Peyer's patch (tissue), 4 donors: ENCODE data around the gene ALOXE3. TPM values are rescaled to one million over a fixed set of nuclear protein-coding genes. Genes with fewer than 3 reads are reported as not detected.

Experiments
- DNase-seq, 3 donors: peaks; one replicate each; pipeline ENCODE4 v3.0.0-alpha.2; 2017 to 2019
- H3K27ac ChIP-seq, 4 donors: fragments of 200-600 bp; sonication (generic); one replicate each; pipeline ENCODE4 v1.5.1; 2016 to 2019
- H3K27me3 ChIP-seq, 2 donors: fragments of 200-600 bp; sonication (generic); one replicate each; pipeline ENCODE4 v1.5.1; 2019
- H3K36me3 ChIP-seq, 3 donors: fragments of 200-600 bp; sonication (generic); one replicate each; pipeline ENCODE4 v1.5.1; 2016 to 2019
- H3K4me1 ChIP-seq, 4 donors: fragments of 200-600 bp; sonication (generic); one replicate each; pipeline ENCODE4 v1.5.1; 2016 to 2019
- H3K4me3 ChIP-seq, 4 donors: fragments of 200-600 bp; sonication (generic); 1 replicate in 3 of 4; 2 replicates in 1 of 4; pipeline ENCODE4 v1.5.1; 2016 to 2019; ENCODE audit warnings: mild to moderate bottlenecking in 1 of 4
- H3K9me3 ChIP-seq, 4 donors: fragments of 200-600 bp; sonication (generic); one replicate each; pipeline ENCODE4 v1.5.1; 2016 to 2019; ENCODE audit warnings: mild to moderate bottlenecking in 1 of 4
- POLR2A ChIP-seq, 2 donors: fragments of 450-650 bp; IDR thresholded peaks; one replicate each; pipeline ENCODE4 v1.5.1; 2017; ENCODE audit warnings: antibody characterized with exemption in 2 of 2, mild to moderate bottlenecking in 2 of 2, moderate library complexity in 2 of 2
- total RNA-seq, 4 donors: library from RNA; depleted of rRNA; stranded (reverse); fragments of >200 nt; gene quantifications; one replicate each; pipeline ENCODE4 v1.1.0, GENCODE V29; 2016
- TF ChIP-seq, protein P1 (sequence below), 6 experiments: fragments of 450-650 bp in 4 of 6; fragments of 200-600 bp in 2 of 6; sonication (generic) in 1 of 6; IDR thresholded peaks; one replicate each; pipeline ENCODE4 v1.5.1; 2017 to 2019; ENCODE audit warnings: antibody characterized with exemption in 6 of 6, mild to moderate bottlenecking in 3 of 6, moderate library complexity in 1 of 6

The ALOXE3 gene
- total RNA-seq, 4 donors from 2014 or later = not detected

DNA sequence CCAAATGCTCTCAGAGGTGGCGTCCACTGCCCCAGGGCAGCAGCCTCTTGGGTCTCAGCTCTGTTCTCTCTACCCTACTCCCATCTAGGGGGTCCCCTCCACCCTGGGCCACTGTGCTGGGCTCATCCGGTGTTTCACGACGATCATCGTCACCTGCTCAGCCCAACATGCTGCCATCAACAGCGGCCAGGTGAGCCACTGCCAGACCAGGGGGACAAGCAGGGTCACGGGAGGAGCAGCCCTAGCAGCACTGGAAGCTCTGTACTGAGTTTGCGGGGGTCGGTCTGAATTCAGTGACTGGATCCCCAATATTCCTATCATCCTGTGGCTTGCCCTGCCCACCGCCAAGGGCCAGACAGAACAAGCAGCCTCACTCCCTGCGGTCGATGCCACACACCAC lies 46.8 kb downstream of the ALOXE3 start:
- H3K9me3 ChIP-seq = no peaks in the 10 kb centered on the region
- H3K4me1 ChIP-seq = peaks cover 9 to 41% (median 14%) of the 10 kb centered on the region in 4 donors
- no peak overlapping the region for H3K4me3 ChIP-seq
- TF ChIP-seq, protein P1, sequence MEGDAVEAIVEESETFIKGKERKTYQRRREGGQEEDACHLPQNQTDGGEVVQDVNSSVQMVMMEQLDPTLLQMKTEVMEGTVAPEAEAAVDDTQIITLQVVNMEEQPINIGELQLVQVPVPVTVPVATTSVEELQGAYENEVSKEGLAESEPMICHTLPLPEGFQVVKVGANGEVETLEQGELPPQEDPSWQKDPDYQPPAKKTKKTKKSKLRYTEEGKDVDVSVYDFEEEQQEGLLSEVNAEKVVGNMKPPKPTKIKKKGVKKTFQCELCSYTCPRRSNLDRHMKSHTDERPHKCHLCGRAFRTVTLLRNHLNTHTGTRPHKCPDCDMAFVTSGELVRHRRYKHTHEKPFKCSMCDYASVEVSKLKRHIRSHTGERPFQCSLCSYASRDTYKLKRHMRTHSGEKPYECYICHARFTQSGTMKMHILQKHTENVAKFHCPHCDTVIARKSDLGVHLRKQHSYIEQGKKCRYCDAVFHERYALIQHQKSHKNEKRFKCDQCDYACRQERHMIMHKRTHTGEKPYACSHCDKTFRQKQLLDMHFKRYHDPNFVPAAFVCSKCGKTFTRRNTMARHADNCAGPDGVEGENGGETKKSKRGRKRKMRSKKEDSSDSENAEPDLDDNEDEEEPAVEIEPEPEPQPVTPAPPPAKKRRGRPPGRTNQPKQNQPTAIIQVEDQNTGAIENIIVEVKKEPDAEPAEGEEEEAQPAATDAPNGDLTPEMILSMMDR (IDR thresholded peaks at IDR 0.05) = no peak
- H3K27me3 ChIP-seq = peaks cover 0 to 27% of the 10 kb centered on the region in 2 donors
- H3K36me3 ChIP-seq = no peaks in the 10 kb centered on the region
- no peak for DNase-seq
- no peak overlapping the region for H3K27ac ChIP-seq

DNA sequence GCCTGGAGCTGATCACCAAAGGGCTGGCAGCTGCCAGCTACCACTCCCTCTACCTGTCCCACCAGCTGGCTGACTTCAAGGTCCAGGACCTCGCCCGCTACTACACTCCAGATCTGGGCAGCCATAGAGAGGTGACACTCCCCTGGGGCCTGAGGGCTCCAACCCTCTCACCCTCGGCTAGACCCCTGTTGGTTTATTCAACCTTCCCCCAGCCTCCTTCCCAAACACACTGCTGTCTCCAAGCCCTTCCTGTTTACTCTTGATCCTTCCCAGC lies 48.8 kb downstream of the ALOXE3 start:
- Histone ChIP-seq H3K27me3 (peaks cover 0 to 21% of the 10 kb centered on the region in 2 donors), H3K4me3 (no peak overlapping the region), H3K36me3 (no peaks in the 10 kb centered on the region), H3K9me3 (no peaks in the 10 kb centered on the region), H3K27ac (peak overlapping the region in 3 of 4 donors; percentile 60 to 61 (median 60)), H3K4me1 (peaks cover 9 to 41% (median 14%) of the 10 kb centered on the region in 4 donors)
- DNase-seq = peak in 2 of 3 donors; percentile 70 to 72
- no peak for TF ChIP-seq POLR2A (IDR thresholded peaks at IDR 0.05)
- TF ChIP-seq, protein P1 (IDR thresholded peaks at IDR 0.05) = no peak

DNA sequence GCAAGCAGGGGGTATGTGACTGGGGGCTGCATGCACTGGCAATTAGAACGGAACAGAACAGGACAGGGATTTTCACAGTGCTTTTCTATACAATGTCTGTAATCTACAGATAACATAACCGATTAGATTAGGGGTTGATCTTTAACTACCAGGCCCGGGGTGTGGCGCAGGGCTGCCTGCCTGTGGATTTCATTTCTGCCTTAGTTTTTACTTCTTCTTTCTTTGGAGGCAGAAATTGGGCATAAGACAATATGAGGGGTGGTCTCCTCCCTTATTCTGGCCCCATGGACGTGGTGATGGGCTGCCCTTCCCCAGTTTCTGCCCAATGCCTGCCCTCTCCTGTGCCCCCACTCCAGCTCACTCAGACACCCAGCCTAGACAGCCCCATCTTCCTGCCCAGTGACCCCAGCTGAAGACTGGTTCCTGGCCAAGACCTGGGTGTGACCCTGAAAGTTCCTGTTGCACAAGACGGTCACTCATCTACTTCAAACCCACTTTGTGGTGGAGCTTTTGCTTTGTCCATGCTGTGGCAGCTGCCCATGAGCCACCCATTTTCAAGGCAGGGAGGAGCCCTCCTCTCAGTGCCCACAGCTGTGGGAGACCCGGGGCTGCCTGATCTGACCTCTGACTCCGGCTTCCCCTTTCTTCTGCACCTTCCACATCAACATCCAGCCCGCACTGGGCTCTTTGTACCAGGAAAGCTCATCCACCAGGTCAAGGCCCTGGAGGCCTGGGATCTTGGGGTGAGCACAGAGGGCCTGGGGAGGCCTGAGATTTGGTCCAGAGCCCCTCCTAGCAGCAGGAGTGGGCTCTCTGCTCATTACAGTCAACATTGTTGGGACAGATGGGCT lies 49.4 kb downstream of the ALOXE3 start:
- DNase-seq = peak in 2 of 3 donors; percentile 61 to 74
- H3K4me3 ChIP-seq = no peak overlapping the region
- TF ChIP-seq, protein P1 (IDR thresholded peaks at IDR 0.05) = no peak
- TF ChIP-seq POLR2A (IDR thresholded peaks at IDR 0.05) = no peak
- H3K4me1 ChIP-seq = peaks cover 9 to 41% (median 14%) of the 10 kb centered on the region in 4 donors
- peak overlapping the region in 3 of 4 donors; percentile 60 to 61 (median 60) for H3K27ac ChIP-seq
- H3K9me3 ChIP-seq = no peaks in the 10 kb centered on the region
- no peaks in the 10 kb centered on the region for H3K36me3 ChIP-seq
- H3K27me3 ChIP-seq = peaks cover 0 to 15% of the 10 kb centered on the region in 2 donors

DNA sequence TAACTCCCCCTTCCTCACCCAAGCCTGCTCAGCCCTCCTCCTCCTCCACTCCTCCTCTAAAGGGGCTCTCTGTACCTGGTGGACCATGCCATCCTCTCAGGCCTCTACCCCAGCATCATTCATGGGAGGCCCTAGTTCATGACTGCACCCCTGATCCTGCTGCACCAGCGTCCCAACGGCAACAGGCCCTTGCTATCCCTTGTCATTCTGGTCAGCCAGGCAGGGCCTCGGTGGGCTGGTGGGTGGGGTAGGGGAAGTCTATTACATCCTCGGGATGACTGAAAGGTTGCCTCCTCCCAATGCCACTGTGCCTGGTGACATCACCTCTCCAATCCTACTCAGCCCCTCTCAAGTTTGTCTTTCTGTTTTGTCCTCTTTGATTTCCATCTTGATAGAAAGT lies 50.5 kb downstream of the ALOXE3 start:
- TF ChIP-seq, protein P1 (IDR thresholded peaks at IDR 0.05) = no peak
- no peak for TF ChIP-seq POLR2A (IDR thresholded peaks at IDR 0.05)
- Histone ChIP-seq H3K36me3 (no peaks in the 10 kb centered on the region), H3K27me3 (peaks cover 0 to 5% of the 10 kb centered on the region in 2 donors), H3K9me3 (no peaks in the 10 kb centered on the region), H3K27ac (peak overlapping the region in 1 of 4 donors; percentile 60), H3K4me1 (peaks cover 2 to 36% (median 7%) of the 10 kb centered on the region in 4 donors), H3K4me3 (no peak overlapping the region)
- no peak for DNase-seq

DNA sequence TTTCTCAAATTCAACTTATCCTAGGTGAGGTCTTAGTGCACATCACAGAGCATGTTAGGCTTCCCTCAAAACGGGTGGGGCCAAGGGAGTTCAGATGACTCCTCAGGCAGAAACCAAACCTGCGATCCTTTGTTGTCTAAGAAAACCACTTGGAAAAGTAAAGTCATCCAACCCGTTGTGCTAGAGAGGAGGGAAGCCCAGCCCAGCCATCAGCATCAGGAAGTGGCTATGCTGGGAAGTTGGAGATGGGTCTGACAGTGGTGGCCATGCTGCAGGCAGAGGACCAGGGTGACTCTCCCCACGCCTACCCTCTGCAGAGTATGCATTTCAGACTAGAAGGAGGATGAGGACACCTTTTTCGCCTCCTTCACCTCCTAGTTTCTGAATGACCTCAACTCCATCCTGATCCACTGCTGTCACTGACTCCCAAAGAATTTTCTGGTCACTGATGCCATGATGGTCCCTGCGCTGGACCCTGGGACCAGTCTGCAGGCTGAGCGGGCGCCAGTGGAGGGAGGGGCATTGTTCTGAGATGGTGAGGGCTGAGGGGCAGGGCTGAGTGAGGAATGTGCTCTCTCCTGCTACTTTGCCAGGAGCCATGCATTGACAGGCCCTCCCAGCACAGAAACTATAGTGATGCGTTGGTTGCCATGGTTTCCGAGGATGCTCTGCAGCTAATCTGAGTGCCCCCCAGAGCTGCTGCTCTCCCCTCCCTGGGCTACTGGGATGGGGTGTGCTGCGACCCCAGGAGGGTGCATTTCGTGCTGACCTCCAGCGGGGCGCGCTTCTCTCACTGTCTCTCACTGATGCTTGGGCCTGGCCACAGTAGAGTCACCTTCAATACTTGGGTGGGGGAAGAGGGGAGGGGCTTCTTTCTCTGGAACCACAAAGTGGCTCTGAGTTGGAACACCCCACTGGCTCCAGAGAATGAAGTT lies 51.2 kb downstream of the ALOXE3 start:
- no peak for TF ChIP-seq POLR2A (IDR thresholded peaks at IDR 0.05)
- TF ChIP-seq, protein P1 (IDR thresholded peaks at IDR 0.05) = no peak
- H3K27me3 ChIP-seq = peaks cover 0 to 1% of the 10 kb centered on the region in 2 donors
- no peak overlapping the region for H3K27ac ChIP-seq
- H3K9me3 ChIP-seq = no peaks in the 10 kb centered on the region
- no peak for DNase-seq
- H3K4me1 ChIP-seq = peaks cover 0 to 34% (median 2%) of the 10 kb centered on the region in 4 donors
- no peak overlapping the region for H3K4me3 ChIP-seq
- no peaks in the 10 kb centered on the region for H3K36me3 ChIP-seq
